Measurements from ENCODE around the gene CEP70. TPM values are rescaled to one million over a fixed set of nuclear protein-coding genes. Genes with fewer than 3 reads are reported as not detected.
"Not testable (repeated sequence)": the region's sequence is repeated elsewhere in the genome, so short reads cannot be mapped to it uniquely, and the experiment has no call there.

Gene CEP70
- total and polyA plus RNA-seq, 2 donors (not counting 1 experiment from before 2014, with no cell fraction given): 1.00 to 9.6 TPM

DNA sequence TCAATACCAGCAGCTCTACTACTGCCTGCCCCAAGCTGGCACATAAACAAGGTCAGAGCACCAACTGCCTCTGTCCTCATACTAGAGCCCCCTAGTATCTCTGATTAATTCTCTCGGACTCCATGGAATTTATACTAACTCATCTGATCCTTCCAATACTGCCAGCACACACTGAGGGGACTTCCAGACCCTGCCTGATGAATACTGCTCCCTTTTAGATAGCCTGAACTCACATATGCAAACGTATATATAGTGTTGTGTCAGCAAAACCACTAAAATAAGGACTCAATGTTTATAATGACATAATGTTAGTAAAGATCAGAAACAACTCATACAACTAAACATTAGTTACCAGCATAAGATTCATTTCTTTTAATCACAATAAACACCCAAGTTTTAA lies 25.0 kb downstream of the CEP70 start:
- H3K4me2 ChIP-seq (replicated peaks; ENCODE audit: low read depth, low read length, poor library complexity, severe bottlenecking): no peak overlapping the region
- Mint-ChIP-seq H3K4me1 (peaks cover 2% of the 10 kb centered on the region), H3K27ac (no peak overlapping the region), H3K27me3 (peaks cover 4% of the 10 kb centered on the region), H3K9me3 (ENCODE audit: insufficient read depth) (no peaks in the 10 kb centered on the region), H3K4me3 (no peak overlapping the region)
- no peak overlapping the region for H2AFZ ChIP-seq (ENCODE audit: insufficient read depth, low read depth, low read length, poor library complexity, severe bottlenecking)
- POLR2A ChIA-PET: no interaction called here
- CTCF ChIA-PET: interaction anchor here (3.6 kb wide), 1 partner anchor 347 kb away, joined by 17 read pairs; no protein-coding TSS in a partner anchor
- no peaks in the 10 kb centered on the region for H3K4me1 ChIP-seq (ENCODE audit: control insufficient read depth in 2 of 2, insufficient read depth in 2 of 2, low read length in 2 of 2)
- no peak overlapping the region for H3K27ac ChIP-seq (ENCODE audit: low read length in 2 of 2)
- ATAC-seq (ENCODE audit: low read depth) (no peak), DNase-seq (no peak)
- peaks cover 0 to 2% of the 10 kb centered on the region in 2 experiments for H3K36me3 ChIP-seq (replicated peaks in 1 of 2; ENCODE audit: control extremely low read depth in 1 of 2, control insufficient read depth in 1 of 2, extremely low read depth in 1 of 2, insufficient read depth in 2 of 2, low read length in 1 of 2)
- intact Hi-C loops (cut with micrococcal nuclease): no loop called here
- 100% methylated on average over 1 of the region's 2 CpGs for WGBS (ENCODE audit: insufficient coverage)
- H3K4me3 ChIP-seq (ENCODE audit: control extremely low read depth in 1 of 5, extremely low read depth in 1 of 5, insufficient read depth in 1 of 5, low read depth in 2 of 5, low read length in 4 of 5): no peak overlapping the region
- no peak overlapping the region for H3K9ac ChIP-seq (ENCODE audit: low read length)
- TF ChIP-seq EZH2 (IDR thresholded peaks at IDR 0.05; ENCODE audit: borderline replicate concordance, insufficient read depth, low read depth, low read length, poor library complexity, severe bottlenecking): no peak
- TF ChIP-seq, protein P1, sequence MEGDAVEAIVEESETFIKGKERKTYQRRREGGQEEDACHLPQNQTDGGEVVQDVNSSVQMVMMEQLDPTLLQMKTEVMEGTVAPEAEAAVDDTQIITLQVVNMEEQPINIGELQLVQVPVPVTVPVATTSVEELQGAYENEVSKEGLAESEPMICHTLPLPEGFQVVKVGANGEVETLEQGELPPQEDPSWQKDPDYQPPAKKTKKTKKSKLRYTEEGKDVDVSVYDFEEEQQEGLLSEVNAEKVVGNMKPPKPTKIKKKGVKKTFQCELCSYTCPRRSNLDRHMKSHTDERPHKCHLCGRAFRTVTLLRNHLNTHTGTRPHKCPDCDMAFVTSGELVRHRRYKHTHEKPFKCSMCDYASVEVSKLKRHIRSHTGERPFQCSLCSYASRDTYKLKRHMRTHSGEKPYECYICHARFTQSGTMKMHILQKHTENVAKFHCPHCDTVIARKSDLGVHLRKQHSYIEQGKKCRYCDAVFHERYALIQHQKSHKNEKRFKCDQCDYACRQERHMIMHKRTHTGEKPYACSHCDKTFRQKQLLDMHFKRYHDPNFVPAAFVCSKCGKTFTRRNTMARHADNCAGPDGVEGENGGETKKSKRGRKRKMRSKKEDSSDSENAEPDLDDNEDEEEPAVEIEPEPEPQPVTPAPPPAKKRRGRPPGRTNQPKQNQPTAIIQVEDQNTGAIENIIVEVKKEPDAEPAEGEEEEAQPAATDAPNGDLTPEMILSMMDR (IDR thresholded peaks at IDR 0.05): no peak
- peaks cover 0 to 3% (median 0%) of the 10 kb centered on the region in 3 donors for H3K9me3 ChIP-seq (ENCODE audit: control extremely low read depth in 1 of 3, control insufficient read depth in 2 of 3, insufficient read depth in 1 of 3, low read length in 2 of 3)
- no peaks in the 10 kb centered on the region for H4K20me1 ChIP-seq (ENCODE audit: control insufficient read depth, insufficient read depth, low read length, poor library complexity, severe bottlenecking)
- H3K27me3 ChIP-seq (replicated peaks in 1 of 4; ENCODE audit: control extremely low read depth in 1 of 4, control insufficient read depth in 3 of 4, insufficient read depth in 4 of 4, low read length in 3 of 4): no peaks in the 10 kb centered on the region
- H3K79me2 ChIP-seq (ENCODE audit: control insufficient read depth, insufficient read depth, low read length): no peaks in the 10 kb centered on the region

- CTCF ChIA-PET: interaction anchor here (1.1 to 1.6 kb wide), 3 partner anchors 350 to 356 kb away, joined by 3 to 4 read pairs (median 4); no protein-coding TSS in a partner anchor
- DNase-seq (no peak), ATAC-seq (ENCODE audit: low read depth) (no peak)
- Mint-ChIP-seq H3K27ac (no peak overlapping the region), H3K27me3 (no peaks in the 10 kb centered on the region), H3K4me1 (peaks cover 2% of the 10 kb centered on the region), H3K4me3 (no peak overlapping the region), H3K9me3 (ENCODE audit: insufficient read depth) (no peaks in the 10 kb centered on the region)
- intact Hi-C loops (cut with micrococcal nuclease): no loop called here
- TF ChIP-seq, protein P1 (IDR thresholded peaks at IDR 0.05): no peak
- TF ChIP-seq EZH2 (IDR thresholded peaks at IDR 0.05; ENCODE audit: borderline replicate concordance, insufficient read depth, low read depth, low read length, poor library complexity, severe bottlenecking): no peak
- H4K20me1 ChIP-seq (ENCODE audit: control insufficient read depth, insufficient read depth, low read length, poor library complexity, severe bottlenecking): no peaks in the 10 kb centered on the region
- no peaks in the 10 kb centered on the region for H3K27me3 ChIP-seq (replicated peaks in 1 of 4; ENCODE audit: control extremely low read depth in 1 of 4, control insufficient read depth in 3 of 4, insufficient read depth in 4 of 4, low read length in 3 of 4)
- no peaks in the 10 kb centered on the region for H3K79me2 ChIP-seq (ENCODE audit: control insufficient read depth, insufficient read depth, low read length)
- H3K4me2 ChIP-seq (replicated peaks; ENCODE audit: low read depth, low read length, poor library complexity, severe bottlenecking): no peak overlapping the region
- no peak overlapping the region for H3K9ac ChIP-seq (ENCODE audit: low read length)
- H3K9me3 ChIP-seq (ENCODE audit: control extremely low read depth in 1 of 3, control insufficient read depth in 2 of 3, insufficient read depth in 1 of 3, low read length in 2 of 3): no peaks in the 10 kb centered on the region
- POLR2A ChIA-PET: no interaction called here
- no peak overlapping the region for H2AFZ ChIP-seq (ENCODE audit: insufficient read depth, low read depth, low read length, poor library complexity, severe bottlenecking)
- H3K4me1 ChIP-seq (ENCODE audit: control insufficient read depth in 2 of 2, insufficient read depth in 2 of 2, low read length in 2 of 2): no peaks in the 10 kb centered on the region
- H3K4me3 ChIP-seq (ENCODE audit: control extremely low read depth in 1 of 5, extremely low read depth in 1 of 5, insufficient read depth in 1 of 5, low read depth in 2 of 5, low read length in 4 of 5): no peak overlapping the region
- H3K27ac ChIP-seq (ENCODE audit: low read length in 2 of 2): no peak overlapping the region
- peaks cover 0 to 2% of the 10 kb centered on the region in 2 experiments for H3K36me3 ChIP-seq (replicated peaks in 1 of 2; ENCODE audit: control extremely low read depth in 1 of 2, control insufficient read depth in 1 of 2, extremely low read depth in 1 of 2, insufficient read depth in 2 of 2, low read length in 1 of 2)
These were observed 26.7 kb downstream of the CEP70 start for GRCh38 chr3:138567403-138567802.

DNA sequence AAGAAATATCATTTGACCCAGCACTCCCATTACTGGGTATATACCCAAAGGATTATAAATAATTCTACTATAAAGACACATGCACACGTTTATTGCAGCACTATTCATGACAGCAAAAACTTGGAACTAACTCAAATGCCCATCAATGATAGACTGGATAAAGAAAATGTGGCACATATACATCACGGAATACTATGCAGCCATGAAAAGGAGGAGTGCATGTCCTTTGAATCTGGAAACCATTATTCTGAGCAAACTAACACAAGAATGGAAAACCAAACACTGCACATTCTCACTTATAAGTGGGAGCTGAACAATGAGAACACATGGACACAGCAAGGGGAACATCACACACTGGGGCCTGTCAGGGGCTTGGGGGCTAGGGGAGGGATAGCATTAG lies 27.8 kb downstream of the CEP70 start:
- H3K9me3 Mint-ChIP-seq (ENCODE audit: insufficient read depth); H4K20me1 ChIP-seq (ENCODE audit: control insufficient read depth, insufficient read depth, low read length, poor library complexity, severe bottlenecking); POLR2A ChIA-PET; DNase-seq; H3K4me3 Mint-ChIP-seq; H3K27ac ChIP-seq (ENCODE audit: low read length in 2 of 2); ATAC-seq (ENCODE audit: low read depth); H3K9ac ChIP-seq (ENCODE audit: low read length); H2AFZ ChIP-seq (ENCODE audit: insufficient read depth, low read depth, low read length, poor library complexity, severe bottlenecking); H3K4me1 Mint-ChIP-seq; H3K27me3 ChIP-seq (replicated peaks in 1 of 4; ENCODE audit: control extremely low read depth in 1 of 4, control insufficient read depth in 3 of 4, insufficient read depth in 4 of 4, low read length in 3 of 4); H3K79me2 ChIP-seq (ENCODE audit: control insufficient read depth, insufficient read depth, low read length); H3K36me3 ChIP-seq (replicated peaks in 1 of 2; ENCODE audit: control extremely low read depth in 1 of 2, control insufficient read depth in 1 of 2, extremely low read depth in 1 of 2, insufficient read depth in 2 of 2, low read length in 1 of 2); intact Hi-C loops (cut with micrococcal nuclease); H3K4me2 ChIP-seq (replicated peaks; ENCODE audit: low read depth, low read length, poor library complexity, severe bottlenecking); H3K4me3 ChIP-seq (ENCODE audit: control extremely low read depth in 1 of 5, extremely low read depth in 1 of 5, insufficient read depth in 1 of 5, low read depth in 2 of 5, low read length in 4 of 5); H3K27ac Mint-ChIP-seq; H3K9me3 ChIP-seq (ENCODE audit: control extremely low read depth in 1 of 3, control insufficient read depth in 2 of 3, insufficient read depth in 1 of 3, low read length in 2 of 3); H3K4me1 ChIP-seq (ENCODE audit: control insufficient read depth in 2 of 2, insufficient read depth in 2 of 2, low read length in 2 of 2); H3K27me3 Mint-ChIP-seq: not testable (repeated sequence)
- WGBS (ENCODE audit: insufficient coverage): no CpG with 5 or more reads among the region's 2 CpGs
- CTCF ChIA-PET: interaction anchor here (1.1 to 1.4 kb wide), 2 partner anchors 351 to 357 kb away, joined by 3 to 4 read pairs; no protein-coding TSS in a partner anchor

Measured in B cell (primary cell).